Keratinocyte (primary cell): ENCODE results near the gene ENTREP1. TPM values are rescaled to one million over a fixed set of nuclear protein-coding genes. Genes with fewer than 3 reads are reported as not detected.

ENCODE experiments used
- DNase-seq: peaks from one replicate; pipeline ENCODE4 v3.0.0-alpha.2; 2011; ENCODE audit warnings: low read depth, missing footprints, low spot score
- FAIRE-seq: peaks from 2 replicates; lab custom pipeline; 2011; peaks lifted over from hg19 to GRCh38; lab: Jason Lieb, UNC
- H2AFZ ChIP-seq: 2 replicates; pipeline ENCODE4 v1.6.0; 2012; ENCODE audit warnings: low read length, control low read depth, inconsistent platforms; ENCODE audit not compliant: control insufficient read depth
- H3K27ac ChIP-seq: 2 replicates; pipeline ENCODE4 v1.5.1; 2011; ENCODE audit warnings: low read length; ENCODE audit not compliant: control insufficient read depth, insufficient read depth
- H3K27me3 ChIP-seq: 3 replicates; pipeline ENCODE4 v1.6.0; 2011; ENCODE audit warnings: low read length; ENCODE audit not compliant: control insufficient read depth, insufficient read depth; ENCODE audit errors: extremely low read depth
- H3K36me3 ChIP-seq, 2 experiments: 2 replicates in 1 of 2; 3 replicates in 1 of 2; pipeline ENCODE4 v1.5.1; 2011; ENCODE audit warnings: low read length in 2 of 2, mild to moderate bottlenecking in 1 of 2; ENCODE audit not compliant: control insufficient read depth in 2 of 2, insufficient read depth in 2 of 2; ENCODE audit errors: extremely low read depth in 1 of 2
- H3K4me1 ChIP-seq: 3 replicates; pipeline ENCODE4 v1.5.1; 2011; ENCODE audit warnings: low read length; ENCODE audit not compliant: control insufficient read depth, insufficient read depth; ENCODE audit errors: extremely low read depth
- H3K4me2 ChIP-seq: 3 replicates; pipeline ENCODE4 v1.6.0; 2011; ENCODE audit warnings: low read depth, low read length; ENCODE audit not compliant: control insufficient read depth, insufficient read depth; ENCODE audit errors: extremely low read depth
- H3K4me3 ChIP-seq, 3 experiments: fragments of 200-600 bp in 1 of 3; sonication (generic) in 1 of 3; 2 replicates in 2 of 3; 3 replicates in 1 of 3; pipeline ENCODE4 v1.5.1; 2011 to 2016; ENCODE audit warnings: low read length in 3 of 3, mild to moderate bottlenecking in 3 of 3, control low read depth in 2 of 3, inconsistent platforms in 1 of 3, low read depth in 1 of 3, mixed read lengths in 1 of 3, mixed run types in 1 of 3, moderate library complexity in 1 of 3; ENCODE audit not compliant: control insufficient read depth in 2 of 3, insufficient read depth in 2 of 3; ENCODE audit errors: extremely low read depth in 1 of 3
- H3K79me2 ChIP-seq: 2 replicates; pipeline ENCODE4 v1.6.0; 2012; ENCODE audit warnings: low read length; ENCODE audit not compliant: control insufficient read depth, insufficient read depth
- H3K9ac ChIP-seq: 3 replicates; pipeline ENCODE4 v1.6.0; 2011; ENCODE audit warnings: low read length; ENCODE audit not compliant: control insufficient read depth, insufficient read depth; ENCODE audit errors: extremely low read depth
- H3K9me1 ChIP-seq: 3 replicates; pipeline ENCODE4 v1.6.0; 2011; ENCODE audit warnings: low read length; ENCODE audit not compliant: control insufficient read depth, insufficient read depth; ENCODE audit errors: extremely low read depth
- H3K9me3 ChIP-seq: 2 replicates; pipeline ENCODE4 v1.5.1; 2012; ENCODE audit warnings: low read depth, low read length; ENCODE audit not compliant: control insufficient read depth
- H4K20me1 ChIP-seq: 3 replicates; pipeline ENCODE4 v1.6.0; 2011; ENCODE audit warnings: low read length; ENCODE audit not compliant: control insufficient read depth, insufficient read depth; ENCODE audit errors: extremely low read depth
- CTCF ChIP-seq, 3 experiments: IDR thresholded peaks in 1 of 3; conservative IDR thresholded peaks in 1 of 3; optimal IDR thresholded peaks in 1 of 3; 2 replicates in 2 of 3; 3 replicates in 1 of 3; pipeline versions ENCODE3 to v1.5.1; 2011; ENCODE audit warnings: low read length in 3 of 3, mild to moderate bottlenecking in 3 of 3, moderate library complexity in 2 of 3, control low read depth in 1 of 3, inconsistent platforms in 1 of 3; ENCODE audit not compliant: insufficient read depth in 2 of 3; ENCODE audit errors: extremely low read depth in 1 of 3
- EZH2 ChIP-seq: IDR thresholded peaks from one replicate; pipeline ENCODE4 v1.6.1; 2012; ENCODE audit warnings: inconsistent platforms, mild to moderate bottlenecking, low read length, moderate library complexity
- dilution Hi-C: fragments of 300-500 bp; cut with MboI; formaldehyde crosslinking; loops from one replicate; pipeline ENCODE4 v1.7.0; 2020; ENCODE audit warnings: low sequenced_read_pairs; ENCODE audit not compliant: extremely low pct_ligation_motif_present
- polyA plus RNA-seq, 5 experiments: library from polyadenylated mRNA; depleted of rRNA in 3 of 5; stranded (reverse) in 3 of 5; stranded (forward) in 1 of 5; unstranded in 1 of 5; fragments of >200 nt; gene quantifications; 1 replicate in 1 of 5; 2 replicates in 3 of 5; 3 replicates in 1 of 5; pipeline versions ENCODE4 v1.2.1 to v1.2.3, GENCODE V29; 2011 to 2012; ENCODE audit warnings: missing spikeins in 2 of 5, low read depth in 1 of 5, low replicate concordance in 1 of 5

ENTREP1 gene
- polyA plus RNA-seq, 1 donor (not counting 4 experiments of a cell fraction or from before 2014, with no cell fraction given), result 0.52 TPM

- Histone ChIP-seq H2AFZ (no peak overlapping the region), H3K9me3 (no peaks in the 10 kb centered on the region), H3K79me2 (no peaks in the 10 kb centered on the region), H3K36me3 (no peaks in the 10 kb centered on the region), H3K9ac (no peak overlapping the region), H3K4me1 (no peaks in the 10 kb centered on the region), H3K27ac (no peak overlapping the region), H3K9me1 (no peaks in the 10 kb centered on the region), H3K27me3 (no peaks in the 10 kb centered on the region), H3K4me2 (no peak overlapping the region), H4K20me1 (no peaks in the 10 kb centered on the region), H3K4me3 (no peak overlapping the region)
- DNase-seq (no peak), FAIRE-seq (no peak)
- dilution Hi-C loops, result no loop called here
- TF ChIP-seq EZH2 (no peak), CTCF (optimal IDR thresholded peaks at IDR 0.05 in 1 of 3, IDR thresholded peaks at IDR 0.05 in 1 of 3, conservative IDR thresholded peaks at IDR 0.05 in 1 of 3; ENCODE audit: extremely low read depth in 1 of 3, insufficient read depth in 2 of 3, low read length in 3 of 3) (no peak)
These were observed 30.2 kb downstream of the ENTREP1 start for GRCh38 chr9:69355232-69355631.

DNA sequence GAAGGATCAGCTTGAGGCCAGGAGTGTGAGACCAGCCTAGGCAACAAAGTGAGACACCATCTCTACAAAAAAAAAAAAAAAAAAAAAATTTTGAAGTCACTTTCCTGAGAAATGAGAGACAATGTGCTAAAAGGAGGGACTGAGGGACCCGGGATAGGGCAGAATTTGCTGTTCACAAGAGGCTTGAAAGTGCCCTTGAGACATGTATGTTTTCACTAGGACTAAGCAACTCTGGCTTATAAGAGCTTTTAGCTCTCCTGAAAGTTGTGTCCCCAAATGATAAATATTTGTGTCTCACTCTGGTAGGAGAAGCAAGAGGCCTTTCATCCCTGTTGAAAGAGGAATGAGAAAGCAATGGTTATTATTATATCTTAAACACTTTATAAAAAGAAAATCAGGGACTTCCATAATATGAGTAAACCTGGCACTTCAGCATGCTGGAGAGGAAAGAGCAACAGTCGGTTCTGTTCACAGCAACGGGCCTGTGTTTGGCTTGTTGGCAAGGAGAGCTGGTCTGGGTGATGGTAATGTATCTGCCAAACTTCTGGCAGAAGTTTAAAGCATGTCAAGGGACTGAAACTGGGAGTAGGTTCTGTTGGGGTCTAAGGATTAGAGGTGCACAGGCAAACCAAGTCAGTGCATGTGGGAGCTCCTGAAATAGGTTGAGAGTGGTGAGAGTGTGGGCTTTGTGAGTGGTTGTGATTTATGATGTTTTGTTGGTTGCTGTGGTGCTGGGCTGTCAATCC lies 32.2 kb downstream of the ENTREP1 start:
- Histone ChIP-seq H3K4me2 (no peak overlapping the region), H4K20me1 (no peaks in the 10 kb centered on the region), H3K27ac (no peak overlapping the region), H2AFZ (no peak overlapping the region), H3K27me3 (no peaks in the 10 kb centered on the region), H3K36me3 (no peaks in the 10 kb centered on the region), H3K9me3 (no peaks in the 10 kb centered on the region), H3K4me1 (no peaks in the 10 kb centered on the region), H3K9ac (no peak overlapping the region), H3K79me2 (no peaks in the 10 kb centered on the region), H3K4me3 (no peak overlapping the region), H3K9me1 (no peaks in the 10 kb centered on the region)
- dilution Hi-C loops, result no loop called here
- no peak for TF ChIP-seq EZH2
- TF ChIP-seq CTCF (optimal IDR thresholded peaks at IDR 0.05 in 1 of 3, IDR thresholded peaks at IDR 0.05 in 1 of 3, conservative IDR thresholded peaks at IDR 0.05 in 1 of 3; ENCODE audit: extremely low read depth in 1 of 3, insufficient read depth in 2 of 3, low read length in 3 of 3), result no peak
- DNase-seq (no peak), FAIRE-seq (no peak)
